Tibial nerve (tissue), 4 donors: Measurements from ENCODE around the gene KCNJ6.

Experiments
- EP300 ChIP-seq, 2 donors: sonication (generic); formaldehyde crosslinking; IDR thresholded peaks; one replicate each; pipeline ENCODE4 v1.6.1; 2017; ENCODE audit warnings: antibody characterized with exemption in 2 of 2, mild to moderate bottlenecking in 1 of 2
- TF ChIP-seq, protein P1 (sequence below), 5 experiments: fragments of 200-600 bp in 3 of 5; fragments of 450-650 bp in 2 of 5; sonication (generic) in 3 of 5; IDR thresholded peaks; one replicate each; pipeline ENCODE4 v1.5.1; 2016 to 2019; ENCODE audit warnings: antibody characterized with exemption in 5 of 5, mild to moderate bottlenecking in 3 of 5, moderate library complexity in 2 of 5

DNA sequence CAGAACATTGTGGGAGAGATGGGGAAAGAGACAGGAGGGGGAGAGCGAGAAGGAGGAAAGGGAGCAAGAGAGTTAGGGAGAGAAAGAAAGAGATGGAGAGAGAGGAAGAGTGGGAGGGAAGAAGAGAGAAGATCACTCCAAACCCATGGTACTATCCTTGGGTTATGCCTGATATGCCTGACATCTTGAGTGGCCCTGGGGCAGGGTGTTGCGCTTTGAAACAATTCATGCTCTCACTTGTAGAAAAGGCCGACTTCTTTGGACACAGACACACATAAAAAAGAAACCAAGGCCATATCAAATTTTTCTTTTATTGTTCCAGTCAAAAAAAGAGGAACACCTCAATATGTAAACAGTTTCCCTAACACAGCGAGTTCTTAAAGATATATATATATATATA, 309.2 kb downstream of the KCNJ6 start:
- TF ChIP-seq, protein P1, sequence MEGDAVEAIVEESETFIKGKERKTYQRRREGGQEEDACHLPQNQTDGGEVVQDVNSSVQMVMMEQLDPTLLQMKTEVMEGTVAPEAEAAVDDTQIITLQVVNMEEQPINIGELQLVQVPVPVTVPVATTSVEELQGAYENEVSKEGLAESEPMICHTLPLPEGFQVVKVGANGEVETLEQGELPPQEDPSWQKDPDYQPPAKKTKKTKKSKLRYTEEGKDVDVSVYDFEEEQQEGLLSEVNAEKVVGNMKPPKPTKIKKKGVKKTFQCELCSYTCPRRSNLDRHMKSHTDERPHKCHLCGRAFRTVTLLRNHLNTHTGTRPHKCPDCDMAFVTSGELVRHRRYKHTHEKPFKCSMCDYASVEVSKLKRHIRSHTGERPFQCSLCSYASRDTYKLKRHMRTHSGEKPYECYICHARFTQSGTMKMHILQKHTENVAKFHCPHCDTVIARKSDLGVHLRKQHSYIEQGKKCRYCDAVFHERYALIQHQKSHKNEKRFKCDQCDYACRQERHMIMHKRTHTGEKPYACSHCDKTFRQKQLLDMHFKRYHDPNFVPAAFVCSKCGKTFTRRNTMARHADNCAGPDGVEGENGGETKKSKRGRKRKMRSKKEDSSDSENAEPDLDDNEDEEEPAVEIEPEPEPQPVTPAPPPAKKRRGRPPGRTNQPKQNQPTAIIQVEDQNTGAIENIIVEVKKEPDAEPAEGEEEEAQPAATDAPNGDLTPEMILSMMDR (IDR thresholded peaks at IDR 0.05) = no peak
- TF ChIP-seq EP300 (IDR thresholded peaks at IDR 0.05) = no peak
